ENCODE results near the gene SPATA9. TPM values are rescaled to one million over a fixed set of nuclear protein-coding genes. Genes with fewer than 3 reads are reported as not detected.

The SPATA9 gene
- total RNA-seq, 1 experiment from 2014 or later: not detected

- no peak overlapping the region for H3K14ac ChIP-seq (ENCODE audit: insufficient read depth, low read length)
- H3K4me1 Mint-ChIP-seq: peaks cover 3% of the 10 kb centered on the region in 2 experiments; a peak in 1 of 4 replicates
- H3K9me3 Mint-ChIP-seq: no peaks in the 10 kb centered on the region
- H3K23me2 ChIP-seq (ENCODE audit: insufficient read length, low read depth, low read length, poor library complexity, severe bottlenecking): no peaks in the 10 kb centered on the region
- no peak overlapping the region for H3K18ac ChIP-seq (ENCODE audit: insufficient read length, low read depth, low read length)
- H2BK120ac ChIP-seq (ENCODE audit: low read depth, low read length, poor library complexity, severe bottlenecking): no peak overlapping the region
- H3K9ac ChIP-seq (ENCODE audit: extremely low read depth, insufficient read length, low read length): no peak overlapping the region
- peak; percentile 35 for DNase-seq
- TF ChIP-seq, protein P1, sequence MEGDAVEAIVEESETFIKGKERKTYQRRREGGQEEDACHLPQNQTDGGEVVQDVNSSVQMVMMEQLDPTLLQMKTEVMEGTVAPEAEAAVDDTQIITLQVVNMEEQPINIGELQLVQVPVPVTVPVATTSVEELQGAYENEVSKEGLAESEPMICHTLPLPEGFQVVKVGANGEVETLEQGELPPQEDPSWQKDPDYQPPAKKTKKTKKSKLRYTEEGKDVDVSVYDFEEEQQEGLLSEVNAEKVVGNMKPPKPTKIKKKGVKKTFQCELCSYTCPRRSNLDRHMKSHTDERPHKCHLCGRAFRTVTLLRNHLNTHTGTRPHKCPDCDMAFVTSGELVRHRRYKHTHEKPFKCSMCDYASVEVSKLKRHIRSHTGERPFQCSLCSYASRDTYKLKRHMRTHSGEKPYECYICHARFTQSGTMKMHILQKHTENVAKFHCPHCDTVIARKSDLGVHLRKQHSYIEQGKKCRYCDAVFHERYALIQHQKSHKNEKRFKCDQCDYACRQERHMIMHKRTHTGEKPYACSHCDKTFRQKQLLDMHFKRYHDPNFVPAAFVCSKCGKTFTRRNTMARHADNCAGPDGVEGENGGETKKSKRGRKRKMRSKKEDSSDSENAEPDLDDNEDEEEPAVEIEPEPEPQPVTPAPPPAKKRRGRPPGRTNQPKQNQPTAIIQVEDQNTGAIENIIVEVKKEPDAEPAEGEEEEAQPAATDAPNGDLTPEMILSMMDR (conservative IDR thresholded peaks at IDR 0.05): no peak
- no peaks in the 10 kb centered on the region for H3K9me3 ChIP-seq (ENCODE audit: control insufficient read depth, low read depth, low read length)
- no peak overlapping the region for H3K4ac ChIP-seq (ENCODE audit: low read depth, low read length)
- H3K27ac ChIP-seq (ENCODE audit: insufficient read length, low read depth, low read length): no peak overlapping the region
- H3K79me2 ChIP-seq (ENCODE audit: insufficient read depth, low read length): no peaks in the 10 kb centered on the region
- H3K56ac ChIP-seq (ENCODE audit: insufficient read length, low read depth, low read length): no peak overlapping the region
- H3K79me1 ChIP-seq (ENCODE audit: insufficient read depth, low read depth, low read length, poor library complexity, severe bottlenecking): no peaks in the 10 kb centered on the region
- no peak overlapping the region for H3K23ac ChIP-seq (ENCODE audit: insufficient read length, low read depth, low read length)
- no peak overlapping the region for H2BK12ac ChIP-seq (ENCODE audit: insufficient read length, low read depth, low read length)
- H4K8ac ChIP-seq (replicated peaks; ENCODE audit: insufficient read length, low read depth, low read length): no peak overlapping the region
- no peak overlapping the region for H2BK20ac ChIP-seq (ENCODE audit: low read depth, low read length, poor library complexity, severe bottlenecking)
- no peaks in the 10 kb centered on the region for H3K4me1 ChIP-seq (ENCODE audit: insufficient read depth, low read length)
- H2AK5ac ChIP-seq (ENCODE audit: insufficient read length, low read length): no peak overlapping the region
- WGBS (ENCODE audit: extremely low coverage, insufficient read length, low lambda C conversion rate): no CpG with 5 or more reads among the region's 4 CpGs
- no peaks in the 10 kb centered on the region for H3K27me3 ChIP-seq (ENCODE audit: insufficient read depth, low read length)
- no peaks in the 10 kb centered on the region for H3K36me3 Mint-ChIP-seq (ENCODE audit: insufficient read depth in 1 of 3, low read depth in 3 of 3)
- peaks cover 4% of the 10 kb centered on the region; the same call in 1 of the 2 replicates for H3K27me3 Mint-ChIP-seq (ENCODE audit: low read depth)
- no peak overlapping the region for H2BK5ac ChIP-seq (ENCODE audit: insufficient read length, low read length)
- no peak overlapping the region for H3K4me2 ChIP-seq (ENCODE audit: insufficient read depth, insufficient read length, low read length)
- H2BK15ac ChIP-seq (ENCODE audit: low read depth, low read length): no peak overlapping the region
- H4K20me1 ChIP-seq (ENCODE audit: control insufficient read depth, insufficient read depth, insufficient read length): no peaks in the 10 kb centered on the region
- H3K27ac Mint-ChIP-seq: no peak overlapping the region
- H2AFZ ChIP-seq (ENCODE audit: low read length): no peak overlapping the region
- no peak overlapping the region for H3K4me3 Mint-ChIP-seq
- no peak overlapping the region for H4K5ac ChIP-seq (ENCODE audit: insufficient read length, low read depth, low read length)
- H4K91ac ChIP-seq (ENCODE audit: insufficient read length, low read depth, low read length): no peak overlapping the region
- no peak overlapping the region for H3T11ph ChIP-seq (ENCODE audit: low read length)
Observed at GRCh38 chr5:95669540-95669939, 13.3 kb downstream of the SPATA9 start.

Measured in H9 (cell line).